Posterior cingulate gyrus (tissue), 11 donors: ENCODE results near the gene PIEZO2.
"Not testable (repeated sequence)": the region's sequence is repeated elsewhere in the genome, so short reads cannot be mapped to it uniquely, and the experiment has no call there.

Experiments
- DNase-seq, 10 donors: peaks; one replicate each; pipeline versions ENCODE4 v3.0.0 to v3.0.0-alpha.2; 2020 to 2021; ENCODE audit warnings: mixed read lengths in 3 of 10
- intact Hi-C: fragments of 100-400 bp; cut with DNase I; formaldehyde crosslinking; loops from one replicate; pipeline ENCODE4 v1.15.1; 2023

PIEZO2 gene

GRCh38 chr18:10939822-10940221 is 209.5 kb downstream of the PIEZO2 start:
- DNase-seq = no peak
- intact Hi-C loops = no loop called here

- DNase-seq = no peak
- intact Hi-C loops = no loop called here
These were observed 211.4 kb downstream of the PIEZO2 start for GRCh38 chr18:10937743-10938640.

- DNase-seq = no peak
- intact Hi-C loops = no loop called here
These were observed 213.0 kb downstream of the PIEZO2 start for GRCh38 chr18:10936176-10937053.

GRCh38 chr18:10935588-10935987 is 213.8 kb downstream of the PIEZO2 start:
- intact Hi-C loops = no loop called here
- no peak for DNase-seq

- DNase-seq, intact Hi-C loops: not testable (repeated sequence)
These were observed 215.7 kb downstream of the PIEZO2 start for GRCh38 chr18:10933648-10934047.

- no peak for DNase-seq
- intact Hi-C loops = no loop called here
These were observed 219.3 kb downstream of the PIEZO2 start for GRCh38 chr18:10930076-10930475.

- intact Hi-C loops = no loop called here
- DNase-seq = no peak
These were observed 220.5 kb downstream of the PIEZO2 start for GRCh38 chr18:10928772-10929373.

GRCh38 chr18:10928011-10928771 is 221.2 kb downstream of the PIEZO2 start:
- intact Hi-C loops = no loop called here
- no peak for DNase-seq

GRCh38 chr18:10927286-10927992 is 221.9 kb downstream of the PIEZO2 start:
- no peak for DNase-seq
- intact Hi-C loops = no loop called here

GRCh38 chr18:10926621-10927161 is 222.7 kb downstream of the PIEZO2 start:
- DNase-seq = no peak
- intact Hi-C loops = no loop called here

GRCh38 chr18:10924290-10924689 is 225.1 kb downstream of the PIEZO2 start:
- no peak for DNase-seq
- intact Hi-C loops = no loop called here

GRCh38 chr18:10923551-10924070 is 225.8 kb downstream of the PIEZO2 start:
- intact Hi-C loops = no loop called here
- DNase-seq = no peak

GRCh38 chr18:10923141-10923540 is 226.2 kb downstream of the PIEZO2 start:
- no peak for DNase-seq
- intact Hi-C loops = no loop called here

GRCh38 chr18:10922712-10923111 is 226.7 kb downstream of the PIEZO2 start:
- DNase-seq, intact Hi-C loops: not testable (repeated sequence)

- DNase-seq, intact Hi-C loops: not testable (repeated sequence)
These were observed 229.1 kb downstream of the PIEZO2 start for GRCh38 chr18:10920309-10920708.

GRCh38 chr18:10919851-10920250 is 229.5 kb downstream of the PIEZO2 start:
- DNase-seq = no peak
- intact Hi-C loops = no loop called here

- intact Hi-C loops = no loop called here
- DNase-seq = no peak
These were observed 232.5 kb downstream of the PIEZO2 start for GRCh38 chr18:10916865-10917264.

GRCh38 chr18:10916387-10916786 is 233.0 kb downstream of the PIEZO2 start:
- intact Hi-C loops = no loop called here
- DNase-seq = no peak

GRCh38 chr18:10915748-10916147 is 233.6 kb downstream of the PIEZO2 start:
- DNase-seq, intact Hi-C loops: not testable (repeated sequence)
